Kidney (tissue), 14 donors: ENCODE data around the gene ZNF423. TPM values are rescaled to one million over a fixed set of nuclear protein-coding genes. Genes with fewer than 3 reads are reported as not detected.
A peak's percentile ranks its signal among the peaks of the same experiment; 100 is the strongest.

Experiments used
- DNase-seq, 5 donors: peaks; one replicate each; pipeline ENCODE4 v3.0.0-alpha.2; 2013 to 2020
- FAIRE-seq: peaks from 2 replicates; lab custom pipeline; 2012; peaks lifted over from hg19 to GRCh38; lab: Jason Lieb, UNC
- H3K27ac ChIP-seq, 2 donors: one replicate each; pipeline ENCODE4 v1.7.0; 2013; ENCODE audit warnings: low read depth in 2 of 2, low read length in 2 of 2, inconsistent platforms in 1 of 2
- H3K27me3 ChIP-seq: one replicate; pipeline ENCODE4 v1.7.1; 2013; ENCODE audit warnings: low read length, inconsistent platforms; ENCODE audit not compliant: control insufficient read depth, insufficient read depth
- H3K36me3 ChIP-seq, 3 donors: one replicate each; pipeline versions ENCODE4 v1.7.0 to v1.7.1; 2013; ENCODE audit warnings: low read length in 3 of 3, control low read depth in 1 of 3, inconsistent platforms in 1 of 3; ENCODE audit not compliant: insufficient read depth in 3 of 3, control insufficient read depth in 2 of 3
- H3K4me1 ChIP-seq, 3 donors: one replicate each; pipeline versions ENCODE4 v1.7.0 to v1.7.1; 2013; ENCODE audit warnings: low read length in 3 of 3, inconsistent platforms in 1 of 3, low read depth in 1 of 3; ENCODE audit not compliant: control insufficient read depth in 2 of 3, insufficient read depth in 2 of 3
- H3K4me3 ChIP-seq, 3 donors: one replicate each; pipeline versions ENCODE4 v1.7.0 to v1.8.1; 2013; ENCODE audit warnings: low read length in 3 of 3, control low read depth in 1 of 3, inconsistent platforms in 1 of 3
- H3K9ac ChIP-seq, 3 donors: one replicate each; pipeline versions ENCODE4 v1.7.0 to v1.7.1; 2013; ENCODE audit warnings: low read length in 3 of 3, control low read depth in 1 of 3, inconsistent platforms in 1 of 3
- H3K9me3 ChIP-seq, 3 donors: one replicate each; pipeline versions ENCODE4 v1.7.0 to v1.7.1; 2013; ENCODE audit warnings: low read length in 3 of 3, control low read depth in 1 of 3, inconsistent platforms in 1 of 3; ENCODE audit not compliant: control insufficient read depth in 2 of 3, insufficient read depth in 1 of 3
- intact Hi-C: fragments of 100-400 bp; cut with DNase I; formaldehyde crosslinking; loops from one replicate; pipeline ENCODE4 v1.11.1; 2022
- polyA plus RNA-seq: library from polyadenylated mRNA; stranded (reverse); fragments of 350-450 nt; fragmentation: Illumina TruSeq; extraction: RNeasy Lipid Tissue Mini Kit (QIAGEN cat#74804); gene quantifications from one replicate; pipeline ENCODE4 v1.2.3, GENCODE V29; 2014; ENCODE audit warnings: low read depth, low replicate concordance; ENCODE audit not compliant: insufficient read depth
- total RNA-seq: library from RNA; stranded (reverse); fragmentation: NEBNext Ultra II Directional; extraction: Animal tissue kit (Norgen Biotek cat#: 25700); gene quantifications from one replicate; pipeline ENCODE4 v1.2.1, GENCODE V29; 2021
- TF ChIP-seq, protein P1 (sequence below): IDR thresholded peaks from 3 replicates; pipeline ENCODE4 v1.5.1; 2012; ENCODE audit warnings: mild to moderate bottlenecking, moderate library complexity, borderline replicate concordance; ENCODE audit not compliant: insufficient read depth; ENCODE audit errors: extremely low read depth
- donor health status: control.
- donor health status: control.
- donor health status: control.
- donor health status: control.
- donor health status: control.
- donor health status: DM: yes; HTN: yes; CAD: no.
- donor health status: Normal renal cell carcinoma (clear cell type).

The ZNF423 gene
- total and polyA plus RNA-seq, 2 donors from 2014 or later, result 2.0 to 8.4 TPM

DNA sequence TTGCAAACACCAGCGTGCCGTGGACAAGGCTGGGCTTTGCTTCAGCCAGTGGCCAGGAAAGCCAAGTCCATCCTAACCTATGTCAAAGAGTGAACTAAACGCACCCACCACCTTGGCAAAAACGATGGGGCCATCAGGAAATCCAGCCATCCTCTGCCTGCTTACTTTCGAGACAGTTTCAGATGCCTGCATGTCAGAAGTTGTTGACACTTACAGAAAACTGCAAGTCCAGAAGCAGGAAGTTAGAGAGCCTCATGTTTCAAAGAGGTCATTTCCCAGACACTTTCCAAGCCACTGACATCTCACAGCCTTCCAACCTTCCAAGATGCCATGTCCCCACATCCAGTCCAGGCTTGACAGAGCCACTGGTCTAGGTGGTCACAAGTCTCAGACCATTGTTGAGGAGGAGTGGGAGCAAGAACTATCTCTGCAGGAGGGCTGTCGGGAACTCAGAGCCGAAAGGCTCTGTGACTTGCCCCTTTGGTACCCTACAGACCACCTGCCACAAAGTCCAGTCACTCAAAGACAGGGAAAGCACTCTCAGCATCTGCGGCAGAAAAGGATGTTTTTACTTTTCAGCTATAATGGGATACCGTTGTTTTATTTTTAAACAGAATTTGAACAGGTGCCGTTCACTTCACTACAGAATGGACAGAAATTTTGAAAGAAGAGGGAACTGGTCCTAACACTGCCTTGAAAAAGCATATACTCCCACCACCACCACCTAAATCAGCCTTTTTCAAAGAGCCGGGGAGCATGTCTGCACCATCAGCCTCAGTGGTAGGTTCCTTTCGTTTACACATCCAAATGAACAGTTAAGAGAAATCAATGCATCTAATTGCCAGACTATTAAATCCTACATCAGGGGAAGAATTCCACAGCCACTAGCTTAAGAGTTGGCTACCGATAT is 5.1 kb downstream of the ZNF423 start:
- intact Hi-C loops, result no loop called here
- Histone ChIP-seq H3K36me3 (no peaks in the 10 kb centered on the region), H3K4me3 (no peak overlapping the region), H3K27ac (no peak overlapping the region), H3K4me1 (peaks cover 0 to 8% (median 8%) of the 10 kb centered on the region in 3 donors), H3K27me3 (no peaks in the 10 kb centered on the region), H3K9me3 (no peaks in the 10 kb centered on the region), H3K9ac (no peak overlapping the region)
- FAIRE-seq, result no peak
- TF ChIP-seq, protein P1, sequence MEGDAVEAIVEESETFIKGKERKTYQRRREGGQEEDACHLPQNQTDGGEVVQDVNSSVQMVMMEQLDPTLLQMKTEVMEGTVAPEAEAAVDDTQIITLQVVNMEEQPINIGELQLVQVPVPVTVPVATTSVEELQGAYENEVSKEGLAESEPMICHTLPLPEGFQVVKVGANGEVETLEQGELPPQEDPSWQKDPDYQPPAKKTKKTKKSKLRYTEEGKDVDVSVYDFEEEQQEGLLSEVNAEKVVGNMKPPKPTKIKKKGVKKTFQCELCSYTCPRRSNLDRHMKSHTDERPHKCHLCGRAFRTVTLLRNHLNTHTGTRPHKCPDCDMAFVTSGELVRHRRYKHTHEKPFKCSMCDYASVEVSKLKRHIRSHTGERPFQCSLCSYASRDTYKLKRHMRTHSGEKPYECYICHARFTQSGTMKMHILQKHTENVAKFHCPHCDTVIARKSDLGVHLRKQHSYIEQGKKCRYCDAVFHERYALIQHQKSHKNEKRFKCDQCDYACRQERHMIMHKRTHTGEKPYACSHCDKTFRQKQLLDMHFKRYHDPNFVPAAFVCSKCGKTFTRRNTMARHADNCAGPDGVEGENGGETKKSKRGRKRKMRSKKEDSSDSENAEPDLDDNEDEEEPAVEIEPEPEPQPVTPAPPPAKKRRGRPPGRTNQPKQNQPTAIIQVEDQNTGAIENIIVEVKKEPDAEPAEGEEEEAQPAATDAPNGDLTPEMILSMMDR, result no peak
- DNase-seq, result peak in 1 of 5 donors; percentile 32

DNA sequence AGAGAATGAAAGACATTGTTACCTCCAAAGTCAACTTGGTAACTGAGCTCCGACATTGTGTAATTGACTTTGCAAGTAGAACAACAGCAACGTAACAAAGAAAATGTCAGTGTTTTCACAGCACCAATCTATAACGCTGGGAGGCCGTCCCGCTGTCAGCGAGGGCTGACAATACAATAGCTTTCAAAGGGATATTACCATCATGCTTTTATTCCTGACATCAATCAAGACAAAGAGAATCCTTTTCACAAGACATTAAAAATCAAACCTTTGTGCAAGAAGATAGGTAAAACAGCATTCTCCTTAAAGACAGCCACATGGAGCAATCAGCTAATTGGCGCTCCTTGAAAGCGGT is 6.2 kb downstream of the ZNF423 start:
- H3K4me3 ChIP-seq, result no peak overlapping the region
- FAIRE-seq (no peak), DNase-seq (no peak)
- H3K27me3 ChIP-seq, result no peaks in the 10 kb centered on the region
- H3K9me3 ChIP-seq, result no peaks in the 10 kb centered on the region
- TF ChIP-seq, protein P1, result no peak
- H3K27ac ChIP-seq, result no peak overlapping the region
- no peak overlapping the region for H3K9ac ChIP-seq
- H3K4me1 ChIP-seq, result peaks cover 0 to 8% (median 8%) of the 10 kb centered on the region in 3 donors
- no peaks in the 10 kb centered on the region for H3K36me3 ChIP-seq
- intact Hi-C loops, result no loop called here

DNA sequence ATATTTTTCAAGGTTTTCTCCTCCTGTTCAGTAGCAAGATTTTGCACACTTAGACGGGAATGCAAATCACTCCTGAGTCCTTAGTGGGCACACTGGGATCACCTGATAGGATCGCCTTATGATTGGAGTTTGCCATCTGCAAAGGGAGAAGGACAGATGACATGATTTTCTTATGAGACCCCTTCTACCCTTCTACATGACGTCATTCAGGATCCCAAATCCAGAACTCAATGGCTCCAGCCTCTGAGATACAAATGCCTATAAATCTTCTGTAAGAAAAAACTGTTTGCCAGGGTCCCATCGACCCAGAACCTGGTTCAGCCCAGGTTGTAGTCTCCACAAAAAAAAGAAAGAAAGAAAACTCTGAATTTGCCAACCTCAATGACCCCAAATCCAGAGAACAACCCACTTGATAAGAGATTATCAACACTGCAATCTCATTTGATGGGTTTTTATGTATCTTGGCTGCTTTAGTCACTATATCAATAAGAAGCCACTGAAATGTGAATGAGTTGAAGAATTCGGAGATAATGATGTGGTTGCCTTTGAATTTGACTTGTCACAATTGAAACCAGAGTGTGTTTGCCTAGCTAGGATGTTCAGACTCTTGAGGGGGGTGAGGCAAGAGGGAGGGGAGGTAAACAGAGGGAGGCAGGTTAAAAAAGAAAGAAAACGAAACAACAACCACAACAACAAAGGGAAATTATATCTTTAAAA is 6.7 kb downstream of the ZNF423 start:
- DNase-seq, result no peak
- Histone ChIP-seq H3K9me3 (no peaks in the 10 kb centered on the region), H3K27ac (no peak overlapping the region), H3K36me3 (no peaks in the 10 kb centered on the region), H3K4me3 (no peak overlapping the region), H3K27me3 (no peaks in the 10 kb centered on the region), H3K9ac (no peak overlapping the region), H3K4me1 (peaks cover 0 to 8% (median 8%) of the 10 kb centered on the region in 3 donors)
- FAIRE-seq, result no peak
- intact Hi-C loops, result no loop called here
- TF ChIP-seq, protein P1, result no peak
